Sigmoid colon (tissue), 7 donors: ENCODE results near the gene FAM3A. TPM values are rescaled to one million over a fixed set of nuclear protein-coding genes. Genes with fewer than 3 reads are reported as not detected.

Experiments used
- DNase-seq: peaks from one replicate; pipeline ENCODE4 v3.0.0-alpha.2; 2019
- H3K27ac ChIP-seq, 4 donors: fragments of 200-600 bp; sonication (generic); one replicate each; pipeline ENCODE4 v1.5.1; 2016 to 2019; ENCODE audit warnings: mild to moderate bottlenecking in 1 of 4
- H3K27me3 ChIP-seq, 3 donors: fragments of 200-600 bp; sonication (generic); one replicate each; pipeline ENCODE4 v1.5.1; 2019; ENCODE audit warnings: mild to moderate bottlenecking in 1 of 3
- H3K36me3 ChIP-seq, 4 donors: fragments of 200-600 bp; sonication (generic); one replicate each; pipeline ENCODE4 v1.5.1; 2016 to 2019
- H3K4me1 ChIP-seq, 4 donors: fragments of 200-600 bp; sonication (generic); one replicate each; pipeline ENCODE4 v1.5.1; 2017 to 2019
- H3K4me3 ChIP-seq, 4 donors: fragments of 200-600 bp; sonication (generic); one replicate each; pipeline ENCODE4 v1.5.1; 2017 to 2019; ENCODE audit warnings: mild to moderate bottlenecking in 2 of 4, moderate library complexity in 1 of 4
- H3K9me3 ChIP-seq, 4 donors: fragments of 200-600 bp in 3 of 4; sonication (generic) in 3 of 4; one replicate each; pipeline versions ENCODE4 v1.5.1 to v1.6.1; 2013 to 2019
- EP300 ChIP-seq, 4 donors: sonication (generic); formaldehyde crosslinking; IDR thresholded peaks; one replicate each; pipeline ENCODE4 v1.6.1; 2017; ENCODE audit warnings: antibody characterized with exemption in 4 of 4
- POLR2A ChIP-seq, 2 donors: fragments of 450-650 bp; IDR thresholded peaks; one replicate each; pipeline ENCODE4 v1.6.1; 2016; ENCODE audit warnings: antibody characterized with exemption in 2 of 2, mild to moderate bottlenecking in 2 of 2, moderate library complexity in 2 of 2
- POLR2AphosphoS5 ChIP-seq, 4 donors: sonication (generic); formaldehyde crosslinking; IDR thresholded peaks; one replicate each; pipeline ENCODE4 v1.6.1; 2017; ENCODE audit warnings: antibody characterized with exemption in 4 of 4
- WGBS, 2 donors: extraction: QIAGEN DNeasy Blood & Tissue Kit; methylation state at CpG; one replicate each; pipeline ENCODE4 v1.1.7; 2013; 5-methylcytosine and 5-hydroxymethylcytosine counted together
- intact Hi-C: fragments of 100-400 bp; cut with DNase I; formaldehyde crosslinking; loops from one replicate; pipeline ENCODE4 v1.15.1; 2023
- polyA plus RNA-seq, 3 donors: library from polyadenylated mRNA; stranded (reverse); fragments of 200-250 nt; gene quantifications; one replicate each; pipeline ENCODE4 v1.2.3, GENCODE V29; 2013
- total RNA-seq, 4 donors: library from RNA; depleted of rRNA; stranded (reverse); fragments of >200 nt; gene quantifications; one replicate each; pipeline ENCODE4 v1.1.0, GENCODE V29; 2016
- TF ChIP-seq, protein P1 (sequence below), 4 experiments: fragments of 450-650 bp in 3 of 4; fragments of 200-600 bp in 1 of 4; IDR thresholded peaks; one replicate each; pipeline ENCODE4 v1.5.1; 2016 to 2019; ENCODE audit warnings: antibody characterized with exemption in 4 of 4, mild to moderate bottlenecking in 3 of 4, moderate library complexity in 2 of 4
- donor health status: healthy with polysubstance abuse.
- donor health status: Bipolar disorder and iron deficiency.
- donor health status: healthy.

FAM3A gene
- total and polyA plus RNA-seq, 7 donors: 30.7 to 64.9 (median 49.0) TPM

DNA sequence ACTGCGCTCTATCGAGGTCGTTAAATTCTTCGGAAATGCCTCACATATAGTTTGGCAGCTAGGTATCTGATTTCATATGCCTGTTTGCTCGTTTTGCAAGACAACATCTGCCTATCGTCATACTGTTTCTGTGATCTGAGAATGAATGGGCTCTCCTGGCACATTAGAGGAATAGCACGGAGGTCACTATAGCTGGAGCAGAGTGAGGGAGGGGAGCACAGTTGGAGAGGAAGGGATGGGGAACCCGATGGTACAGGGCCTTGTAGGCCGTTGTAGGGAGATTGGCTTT is 31.9 kb upstream of the FAM3A start:
- DNase-seq: no peak
- peak overlapping the region; percentile 82 to 87 (median 84) for H3K27ac ChIP-seq
- no peaks in the 10 kb centered on the region for H3K9me3 ChIP-seq
- H3K4me1 ChIP-seq: peaks cover 0 to 17% (median 11%) of the 10 kb centered on the region in 4 donors
- TF ChIP-seq POLR2A (IDR thresholded peaks at IDR 0.05) (no peak), EP300 (IDR thresholded peaks at IDR 0.05) (no peak), POLR2AphosphoS5 (IDR thresholded peaks at IDR 0.05) (no peak)
- TF ChIP-seq, protein P1, sequence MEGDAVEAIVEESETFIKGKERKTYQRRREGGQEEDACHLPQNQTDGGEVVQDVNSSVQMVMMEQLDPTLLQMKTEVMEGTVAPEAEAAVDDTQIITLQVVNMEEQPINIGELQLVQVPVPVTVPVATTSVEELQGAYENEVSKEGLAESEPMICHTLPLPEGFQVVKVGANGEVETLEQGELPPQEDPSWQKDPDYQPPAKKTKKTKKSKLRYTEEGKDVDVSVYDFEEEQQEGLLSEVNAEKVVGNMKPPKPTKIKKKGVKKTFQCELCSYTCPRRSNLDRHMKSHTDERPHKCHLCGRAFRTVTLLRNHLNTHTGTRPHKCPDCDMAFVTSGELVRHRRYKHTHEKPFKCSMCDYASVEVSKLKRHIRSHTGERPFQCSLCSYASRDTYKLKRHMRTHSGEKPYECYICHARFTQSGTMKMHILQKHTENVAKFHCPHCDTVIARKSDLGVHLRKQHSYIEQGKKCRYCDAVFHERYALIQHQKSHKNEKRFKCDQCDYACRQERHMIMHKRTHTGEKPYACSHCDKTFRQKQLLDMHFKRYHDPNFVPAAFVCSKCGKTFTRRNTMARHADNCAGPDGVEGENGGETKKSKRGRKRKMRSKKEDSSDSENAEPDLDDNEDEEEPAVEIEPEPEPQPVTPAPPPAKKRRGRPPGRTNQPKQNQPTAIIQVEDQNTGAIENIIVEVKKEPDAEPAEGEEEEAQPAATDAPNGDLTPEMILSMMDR (IDR thresholded peaks at IDR 0.05): no peak
- H3K27me3 ChIP-seq: no peaks in the 10 kb centered on the region
- peak overlapping the region; percentile 55 to 64 (median 63) for H3K4me3 ChIP-seq
- H3K36me3 ChIP-seq: peaks cover 0 to under 1% (median 0%) of the 10 kb centered on the region in 4 donors
- intact Hi-C loops: no loop called here
- WGBS, 2 donors: 0% methylated on average over 9 of the region's 9 CpGs

DNA sequence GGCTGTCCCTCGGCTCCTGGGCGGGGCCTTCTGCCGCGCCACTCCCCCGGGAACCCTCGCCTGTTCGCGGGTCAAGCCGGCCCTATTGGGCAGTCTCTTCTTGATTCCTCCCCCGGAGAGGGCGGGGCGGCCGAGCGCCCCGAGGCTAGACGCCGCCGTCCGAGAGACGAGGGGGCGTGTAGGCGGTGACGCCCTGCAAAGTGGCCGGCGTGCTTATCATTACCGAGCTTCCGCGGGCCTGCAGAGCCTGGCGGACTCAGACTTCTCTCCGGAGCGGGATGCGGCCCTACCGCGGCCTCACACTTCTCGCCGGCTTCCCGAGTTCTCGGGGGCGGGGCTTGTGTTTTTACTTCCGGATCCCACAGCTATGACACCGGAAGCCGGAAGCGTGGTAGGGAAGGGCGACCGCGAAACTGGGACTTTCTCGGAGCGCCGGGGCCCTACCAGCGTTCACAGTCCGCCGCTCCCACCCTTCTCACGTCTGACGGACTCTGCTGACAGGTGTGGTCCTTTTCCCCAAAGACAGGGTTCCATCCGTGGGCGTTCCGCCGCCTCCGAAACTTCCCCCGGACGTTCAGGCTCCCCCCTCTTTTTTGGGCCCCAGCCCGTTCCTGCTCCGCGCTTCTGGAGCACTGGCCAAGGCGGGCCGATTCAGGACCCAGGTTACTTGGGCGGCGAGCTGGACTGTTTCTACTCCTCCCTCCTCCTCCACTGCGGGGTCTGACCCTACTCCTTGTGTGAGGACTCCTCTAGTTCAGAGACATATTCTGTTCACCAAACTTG is 31.4 kb upstream of the FAM3A start, which contains the start of gene IKBKG:
Gene IKBKG (plus strand): TSS at position 376 of the 783 bp plus-strand sequence. CDS start 4,383 bp downstream, outside the sequence.
- H3K4me3 ChIP-seq: peak within 1 kb of the TSS; percentile 55 to 64 (median 63)
- no peaks in the 10 kb centered on the region for H3K9me3 ChIP-seq
- peak within 1 kb of the TSS; percentile 82 to 87 (median 84) for H3K27ac ChIP-seq
- intact Hi-C loops: no loop called here
- WGBS, 2 donors: 0 to 1% methylated on average over 69 of the region's 69 CpGs
- H3K36me3 ChIP-seq: no peaks in the 10 kb centered on the region
- peak; percentile 96 for DNase-seq
- TF ChIP-seq POLR2A (IDR thresholded peaks at IDR 0.05) (peak; percentile 31 to 35), POLR2AphosphoS5 (IDR thresholded peaks at IDR 0.05) (peak; percentile 36 to 73 (median 55))
- TF ChIP-seq, protein P1 (IDR thresholded peaks at IDR 0.05): no peak
- H3K4me1 ChIP-seq: peaks cover 0 to 18% (median 12%) of the 10 kb centered on the region in 4 donors
- no peaks in the 10 kb centered on the region for H3K27me3 ChIP-seq

- Histone ChIP-seq H3K4me1 (peaks cover 0 to 26% (median 17%) of the 10 kb centered on the region in 4 donors), H3K27ac (peak within 1 kb of the TSS; percentile 82 to 87 (median 84)), H3K9me3 (no peaks in the 10 kb centered on the region), H3K4me3 (peak within 1 kb of the TSS; percentile 55 to 64 (median 63)), H3K36me3 (no peaks in the 10 kb centered on the region), H3K27me3 (no peaks in the 10 kb centered on the region)
- DNase-seq: no peak
- WGBS, 2 donors: 1% methylated on average over 92 of the region's 92 CpGs
- intact Hi-C loops: no loop called here
- no peak for TF ChIP-seq EP300 (IDR thresholded peaks at IDR 0.05)
- peak in 2 of 4 donors; percentile 21 to 26 for TF ChIP-seq POLR2AphosphoS5 (IDR thresholded peaks at IDR 0.05)
These were observed 30.6 kb upstream of the FAM3A start, which contains the start of gene G6PD for GRCh38 chrX:154546354-154547244. TSS of gene G6PD (minus strand) at chrX:154546846. CDS start at chrX:154546155, 691 bp downstream.

DNA sequence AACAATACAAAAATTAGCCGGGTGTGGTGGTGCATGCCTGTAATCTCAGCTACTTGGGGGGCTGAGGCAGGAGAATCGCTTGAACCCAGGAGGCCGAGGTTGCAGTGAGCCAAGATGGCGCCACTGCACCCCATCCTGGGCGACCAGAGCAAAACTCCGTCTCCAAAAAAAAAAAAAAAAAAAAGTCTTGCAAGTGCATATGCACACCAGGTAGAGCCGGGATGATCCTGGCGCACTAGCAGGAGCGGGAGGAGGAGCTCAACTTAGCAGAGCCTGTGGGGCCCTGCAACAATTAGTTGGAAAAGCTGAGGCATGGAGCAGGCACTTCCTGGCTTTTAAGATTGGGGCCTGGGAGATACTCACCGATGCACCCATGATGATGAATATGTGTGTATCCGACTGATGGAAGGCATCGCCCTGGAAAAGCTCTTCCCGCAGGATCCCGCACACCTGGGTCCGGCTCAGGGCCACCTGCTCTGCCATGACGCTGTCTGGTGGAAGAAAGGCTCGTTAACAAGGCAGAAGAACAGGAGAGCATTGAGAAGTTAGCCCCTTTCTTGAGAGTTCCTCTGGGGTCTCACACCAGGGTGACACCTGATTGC is 29.7 kb upstream of the FAM3A start:
- H3K4me1 ChIP-seq: peaks cover 0 to 29% (median 21%) of the 10 kb centered on the region in 4 donors
- intact Hi-C loops: no loop called here
- peak overlapping the region in 1 of 4 donors; percentile 64 for H3K4me3 ChIP-seq

More for the DNA sequence above, 29.7 kb upstream of the FAM3A start:
- DNase-seq: no peak
- Histone ChIP-seq H3K9me3 (no peaks in the 10 kb centered on the region), H3K36me3 (no peaks in the 10 kb centered on the region), H3K27ac (no peak overlapping the region), H3K27me3 (no peaks in the 10 kb centered on the region)
- TF ChIP-seq POLR2A (IDR thresholded peaks at IDR 0.05) (no peak), POLR2AphosphoS5 (IDR thresholded peaks at IDR 0.05) (no peak), EP300 (IDR thresholded peaks at IDR 0.05) (no peak)
- TF ChIP-seq, protein P1 (IDR thresholded peaks at IDR 0.05): no peak
- 95 to 96% methylated on average over 17 of the region's 17 CpGs for WGBS, 2 donors
